BJ (cell line): ENCODE data around the gene KCTD16. TPM values are rescaled to one million over a fixed set of nuclear protein-coding genes. Genes with fewer than 3 reads are reported as not detected.

Source experiments
- CTCF ChIA-PET: fragments of 350-600 bp; formaldehyde crosslinking; extraction: SDS; loops from one replicate; lab custom pipeline; 2021; ENCODE audit warnings: antibody characterized with exemption, inconsistent platforms; lab: Yijun Ruan, JAX
- POLR2A ChIA-PET: fragments of 300-600 bp; sonication (Branson Sonifier 250); formaldehyde crosslinking; extraction: SDS; loops from one replicate; lab custom pipeline; 2021; ENCODE audit warnings: antibody characterized with exemption; lab: Charles Lee
- DNase-seq: peaks from one replicate; pipeline ENCODE4 v3.0.0-alpha.2; 2011; ENCODE audit warnings: low read depth
- H3K27me3 ChIP-seq: 2 replicates; pipeline ENCODE4 v1.6.0; 2011; ENCODE audit warnings: low read length; ENCODE audit not compliant: control insufficient read depth, insufficient read depth
- H3K36me3 ChIP-seq: 2 replicates; pipeline ENCODE4 v1.5.1; 2011; ENCODE audit warnings: low read length; ENCODE audit not compliant: control insufficient read depth, insufficient read depth
- H3K4me3 ChIP-seq: 2 replicates; pipeline ENCODE4 v1.5.1; 2011; ENCODE audit warnings: low read depth, mild to moderate bottlenecking, control low read depth, low read length
- CTCF ChIP-seq: IDR thresholded peaks from 2 replicates; pipeline ENCODE4 v1.5.1; 2011; ENCODE audit warnings: low read depth, mild to moderate bottlenecking, control low read depth, inconsistent platforms, low read length, moderate library complexity; ENCODE audit not compliant: insufficient read depth
- polyA plus RNA-seq: library from polyadenylated mRNA; depleted of rRNA; stranded (reverse); fragments of >200 nt; gene quantifications from 2 replicates; pipeline ENCODE4 v1.2.3, GENCODE V29; 2011

KCTD16 gene
- polyA plus RNA-seq, 1 experiment, result 1.7 TPM

- Histone ChIP-seq H3K36me3 (no peaks in the 10 kb centered on the region), H3K27me3 (no peaks in the 10 kb centered on the region), H3K4me3 (no peak overlapping the region)
- TF ChIP-seq CTCF, result no peak
- no peak for DNase-seq
- CTCF ChIA-PET, result no interaction called here
- POLR2A ChIA-PET, result no interaction called here
These were observed 104.7 kb downstream of the KCTD16 start for GRCh38 chr5:144275329-144275728.

GRCh38 chr5:144276034-144276822 is 105.6 kb downstream of the KCTD16 start:
- H3K27me3 ChIP-seq, result no peaks in the 10 kb centered on the region
- no peak for TF ChIP-seq CTCF
- H3K4me3 ChIP-seq, result no peak overlapping the region
- POLR2A ChIA-PET, result no interaction called here
- no peak for DNase-seq
- CTCF ChIA-PET, result no interaction called here
- no peaks in the 10 kb centered on the region for H3K36me3 ChIP-seq

GRCh38 chr5:144281784-144282183 is 111.1 kb downstream of the KCTD16 start:
- no peak for DNase-seq
- no peaks in the 10 kb centered on the region for H3K36me3 ChIP-seq
- ChIA-PET POLR2A (no interaction called here), CTCF (no interaction called here)
- no peaks in the 10 kb centered on the region for H3K27me3 ChIP-seq
- H3K4me3 ChIP-seq, result no peak overlapping the region
- TF ChIP-seq CTCF, result no peak

GRCh38 chr5:144284036-144284435 is 113.4 kb downstream of the KCTD16 start:
- ChIA-PET CTCF (no interaction called here), POLR2A (no interaction called here)
- TF ChIP-seq CTCF, result no peak
- no peaks in the 10 kb centered on the region for H3K27me3 ChIP-seq
- no peak for DNase-seq
- no peak overlapping the region for H3K4me3 ChIP-seq
- no peaks in the 10 kb centered on the region for H3K36me3 ChIP-seq

- CTCF ChIA-PET, result no interaction called here
- Histone ChIP-seq H3K4me3 (no peak overlapping the region), H3K36me3 (no peaks in the 10 kb centered on the region), H3K27me3 (no peaks in the 10 kb centered on the region)
- no peak for TF ChIP-seq CTCF
- DNase-seq, result no peak
- POLR2A ChIA-PET, result no interaction called here
These were observed 114.3 kb downstream of the KCTD16 start for GRCh38 chr5:144284931-144285502.
